ENCODE measurements around the gene SPATA1.

Gene SPATA1

DNA sequence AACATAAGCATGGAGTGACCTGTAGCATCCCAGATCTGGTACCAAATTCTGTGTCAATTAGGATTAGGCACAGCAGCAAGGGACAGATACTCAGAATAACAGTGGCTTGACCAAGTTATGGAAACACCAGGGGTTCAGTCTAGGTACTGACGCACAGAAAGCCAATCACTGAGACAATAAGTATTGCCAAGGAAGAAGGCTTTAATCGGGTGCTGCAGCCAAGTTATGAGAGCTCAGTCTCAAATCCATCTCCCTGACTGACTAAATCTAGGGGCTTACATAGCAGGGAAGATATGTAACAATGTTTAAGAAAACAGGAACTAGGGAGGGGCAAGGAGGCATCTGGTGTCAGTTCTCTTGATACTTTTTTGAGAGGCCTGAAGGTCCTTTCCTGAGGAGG lies 107.7 kb downstream of the SPATA1 start:
- no peak overlapping the region for H3K4me3 ChIP-seq (ENCODE audit: low read depth, low read length)
- TF ChIP-seq CTCF (IDR thresholded peaks at IDR 0.05; ENCODE audit: borderline replicate concordance, insufficient read depth, low read depth, low read length) = no peak

- H3K4me3 ChIP-seq (ENCODE audit: low read depth, low read length) = no peak overlapping the region
- TF ChIP-seq CTCF (IDR thresholded peaks at IDR 0.05; ENCODE audit: borderline replicate concordance, insufficient read depth, low read depth, low read length) = no peak
These were observed 109.6 kb downstream of the SPATA1 start for GRCh38 chr1:84615790-84616189.

Data from GM12875 (cell line).